Pulmonary artery endothelial cell (primary cell): ENCODE data around the gene SMCHD1. TPM values are rescaled to one million over a fixed set of nuclear protein-coding genes. Genes with fewer than 3 reads are reported as not detected.
"Not testable (repeated sequence)": the region's sequence is repeated elsewhere in the genome, so short reads cannot be mapped to it uniquely, and the experiment has no call there.

Experiments
- DNase-seq: peaks from one replicate; pipeline ENCODE4 v3.0.0-alpha.2; 2011; ENCODE audit warnings: low read depth, low spot score
- total RNA-seq: library from RNA; depleted of rRNA; stranded (reverse); fragments of >200 nt; gene quantifications from 2 replicates; pipeline ENCODE4 v1.2.3, GENCODE V29; 2014

SMCHD1 gene
- total RNA-seq, 1 donor from 2014 or later = 58.1 TPM

- no peak for DNase-seq
Measured at GRCh38 chr18:2716394-2717326, 61.1 kb downstream of the SMCHD1 start.

DNA sequence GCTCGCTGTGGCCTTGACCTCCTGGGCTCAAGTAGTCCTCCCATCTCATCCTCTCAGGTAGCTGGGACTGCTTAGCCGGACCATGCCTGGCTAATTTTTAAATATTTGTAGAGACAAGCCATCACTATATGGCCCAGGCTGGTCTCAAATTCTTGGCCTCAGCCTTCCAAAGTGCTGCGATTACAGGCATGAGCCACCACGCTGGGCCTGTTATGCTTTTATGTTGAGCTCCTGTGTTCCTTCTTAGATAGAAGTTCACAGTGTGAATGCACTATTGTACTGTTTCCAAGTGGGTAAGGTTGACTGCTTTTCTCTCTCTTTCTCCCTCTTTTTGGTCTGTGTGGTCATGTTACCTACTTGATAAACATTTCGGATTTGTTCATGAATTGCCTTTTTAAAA, 61.9 kb downstream of the SMCHD1 start:
- no peak for DNase-seq

GRCh38 chr18:2719040-2719439, 63.5 kb downstream of the SMCHD1 start:
- no peak for DNase-seq

DNA sequence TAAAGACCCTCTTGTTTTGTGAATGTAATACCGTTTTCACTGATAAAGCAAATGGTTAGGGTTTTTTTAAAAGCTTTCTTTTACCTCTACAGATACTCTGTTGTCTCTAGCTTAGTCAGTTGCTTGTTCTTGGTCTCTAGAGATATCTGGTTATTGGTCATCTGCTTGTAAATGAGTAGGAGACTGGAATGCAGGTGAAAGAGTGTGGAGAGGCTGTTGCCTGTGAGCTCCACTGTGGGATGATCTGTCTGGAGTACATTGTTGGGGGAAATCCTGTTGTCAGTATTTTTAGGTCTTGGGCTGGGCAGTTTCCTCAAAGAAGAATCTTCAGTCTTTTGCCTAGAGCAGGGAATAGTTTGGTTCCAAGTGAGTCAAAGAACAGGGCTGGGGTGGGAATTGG, 67.7 kb downstream of the SMCHD1 start:
- no peak for DNase-seq

DNA sequence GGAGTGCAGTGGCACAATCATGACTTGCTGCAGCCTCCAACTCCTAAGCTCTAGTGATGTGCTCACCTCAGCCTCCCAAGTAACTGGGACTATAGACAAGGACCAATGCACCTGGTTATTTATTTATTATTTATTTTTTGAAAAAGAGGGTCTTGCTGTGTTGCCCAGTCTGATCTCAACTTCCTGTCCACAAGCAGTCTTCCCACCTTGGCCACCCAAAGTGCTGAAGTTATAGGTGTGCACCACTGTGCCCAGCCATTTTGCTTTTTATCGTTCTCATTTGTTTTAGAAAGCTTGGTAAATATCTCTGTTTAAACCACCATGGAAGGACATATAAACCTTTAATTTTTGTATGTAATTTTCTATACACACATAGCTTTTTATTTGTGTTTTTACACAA, 74.2 kb downstream of the SMCHD1 start:
- DNase-seq = no peak

DNA sequence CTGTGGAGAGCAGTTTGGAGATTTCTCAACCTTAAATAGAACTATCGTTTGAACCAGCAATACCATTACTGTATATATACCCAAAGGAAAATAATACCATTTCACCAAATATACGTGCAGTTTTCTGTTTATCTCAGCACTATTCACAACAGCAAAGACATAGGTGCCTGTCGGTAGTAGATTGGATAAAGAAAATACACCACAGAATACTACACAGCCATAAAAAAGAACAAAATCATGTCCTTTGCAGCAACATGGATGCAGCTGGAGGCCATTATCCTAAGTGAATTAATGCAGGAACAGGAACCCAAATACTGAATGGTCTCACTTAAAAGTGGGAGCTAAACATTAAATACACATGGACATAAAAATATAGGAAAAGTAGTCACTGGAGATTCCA, 81.3 kb downstream of the SMCHD1 start:
- no peak for DNase-seq

GRCh38 chr18:2740082-2740481, 84.6 kb downstream of the SMCHD1 start:
- DNase-seq = not testable (repeated sequence)

- DNase-seq = no peak
Measured at GRCh38 chr18:2746274-2746673, 90.7 kb downstream of the SMCHD1 start.

DNA sequence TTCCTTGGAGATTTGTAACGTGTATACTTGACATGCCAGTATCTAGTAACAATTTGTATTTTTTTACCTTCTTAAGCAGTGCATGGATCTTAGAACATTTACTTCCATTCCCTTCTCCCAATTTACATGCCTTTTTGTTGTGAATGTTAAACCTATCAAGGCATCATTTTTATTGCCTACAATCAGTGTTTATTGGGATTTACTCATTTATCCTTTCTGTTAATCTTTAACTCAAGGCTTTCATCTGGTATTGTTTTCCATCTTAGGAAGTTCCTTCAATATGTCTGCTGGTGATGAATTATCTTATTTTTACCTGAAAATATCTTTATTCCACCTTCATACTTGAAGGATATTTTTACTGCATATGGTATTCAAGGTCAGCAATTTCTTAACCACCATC, 102.8 kb downstream of the SMCHD1 start:
- no peak for DNase-seq

DNA sequence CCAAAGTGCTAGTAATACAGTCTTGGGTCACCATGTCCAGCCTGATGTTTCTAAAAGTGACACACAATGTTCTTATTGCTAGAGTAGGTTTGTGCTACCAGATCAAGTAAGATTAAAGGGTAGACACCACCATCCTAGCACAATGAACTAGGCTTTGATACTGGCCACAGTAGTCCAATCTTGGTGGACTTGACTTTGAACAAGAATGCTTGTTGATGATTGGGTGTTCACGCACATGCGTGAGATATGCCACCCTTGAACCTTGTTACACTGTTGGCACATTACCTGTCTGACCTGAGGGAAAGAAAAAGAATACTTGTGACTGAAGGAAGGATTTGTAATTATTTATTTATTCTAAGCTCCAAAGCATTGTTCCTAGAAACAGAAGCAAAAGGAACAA, 119.1 kb downstream of the SMCHD1 start:
- DNase-seq = no peak

GRCh38 chr18:2776601-2777000, 121.1 kb downstream of the SMCHD1 start:
- peak; percentile 76 for DNase-seq

- no peak for DNase-seq
Measured at GRCh38 chr18:2777241-2777640, 121.7 kb downstream of the SMCHD1 start.

DNA sequence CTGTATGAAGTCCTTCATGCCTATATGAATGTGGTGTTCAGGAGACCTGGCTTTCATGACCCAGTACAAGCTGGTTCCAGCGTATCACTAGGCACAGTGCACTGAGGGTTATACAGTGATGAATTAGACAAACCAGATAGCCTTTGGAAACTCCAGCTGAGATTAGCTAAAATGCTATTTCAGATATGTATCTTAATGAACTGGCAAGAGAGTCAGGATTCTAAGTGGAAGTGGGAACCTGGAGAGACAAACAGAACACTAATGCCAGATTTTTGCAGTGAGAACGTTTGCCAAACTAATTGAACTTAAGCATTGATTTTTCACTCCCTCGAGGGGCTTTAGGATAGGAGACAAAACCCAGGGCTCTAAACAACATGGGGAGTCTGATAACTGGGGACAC, 125.2 kb downstream of the SMCHD1 start:
- DNase-seq = no peak

DNA sequence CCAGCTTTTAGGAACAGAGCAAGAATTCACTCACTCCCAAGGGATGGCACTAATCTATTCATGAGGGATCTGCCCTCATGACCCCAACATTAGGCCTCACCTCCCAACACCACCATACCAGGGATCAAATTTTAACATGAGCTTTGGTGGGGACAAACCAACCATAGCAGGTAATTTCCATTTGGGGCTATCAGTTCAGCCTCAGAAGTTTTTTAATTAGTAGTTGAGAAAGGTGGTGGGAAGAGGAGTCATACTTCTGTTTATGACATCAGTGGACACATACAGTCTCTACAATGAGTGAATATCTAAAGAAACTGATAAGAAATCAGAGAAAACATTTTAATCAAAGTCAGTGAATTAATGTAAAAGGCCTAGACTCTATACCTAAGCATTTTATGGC, 131.7 kb downstream of the SMCHD1 start:
- DNase-seq = no peak

DNA sequence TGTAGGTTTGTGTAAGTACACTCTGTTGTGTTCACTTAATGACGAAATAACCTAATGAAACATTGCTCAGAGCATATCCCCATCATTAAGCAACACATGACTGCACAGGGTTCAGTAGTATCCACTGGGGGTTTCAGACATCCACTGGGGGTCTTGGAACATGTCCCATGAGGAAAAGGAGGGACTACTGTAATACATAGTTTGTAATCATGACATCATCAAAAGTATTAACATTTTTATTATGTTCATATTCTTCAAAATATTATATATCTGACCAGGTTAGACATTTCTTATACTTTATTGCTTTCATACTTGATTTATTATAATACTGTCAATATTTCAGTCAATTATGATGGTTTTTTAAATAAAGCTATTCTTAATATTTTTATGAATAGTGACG, 136.9 kb downstream of the SMCHD1 start:
- DNase-seq = no peak

DNA sequence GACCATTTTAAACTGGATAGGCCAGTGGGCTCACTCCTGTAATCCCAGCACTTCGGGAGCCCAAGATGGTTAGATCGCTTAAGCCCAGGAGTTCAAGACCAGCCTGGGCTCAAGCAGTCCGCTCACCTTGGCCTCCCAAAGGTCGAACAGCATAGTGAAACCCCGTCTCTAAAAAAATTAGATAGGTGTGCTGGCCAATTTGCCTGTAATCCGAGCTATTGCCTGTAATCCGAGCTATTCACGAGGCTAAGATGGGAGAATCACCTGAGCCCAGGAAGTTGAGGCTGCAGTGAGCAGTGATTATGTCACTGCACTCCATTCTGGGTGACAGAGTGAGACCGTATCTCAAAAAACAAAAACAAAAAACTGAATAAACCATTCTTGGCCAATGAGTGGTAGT, 138.6 kb downstream of the SMCHD1 start:
- DNase-seq = no peak

DNA sequence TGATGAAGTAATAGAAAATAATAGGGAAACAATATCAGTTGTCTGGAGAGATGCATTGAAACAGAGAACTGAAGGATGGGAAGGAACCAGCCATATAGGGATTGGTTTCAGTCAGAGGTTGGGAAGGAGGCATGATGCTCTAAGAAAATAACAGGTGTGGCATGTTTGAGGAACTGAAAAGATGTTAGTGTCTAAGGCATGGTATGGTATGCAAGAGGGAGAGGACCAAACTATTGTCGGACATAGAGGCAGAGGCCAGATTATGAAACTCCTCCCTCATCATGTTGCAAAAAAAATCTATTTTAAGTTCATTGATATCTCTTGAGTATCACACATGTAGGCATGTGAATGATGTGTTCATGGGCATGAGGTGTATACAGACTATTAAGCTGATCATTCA, 142.4 kb downstream of the SMCHD1 start:
- DNase-seq = no peak

DNA sequence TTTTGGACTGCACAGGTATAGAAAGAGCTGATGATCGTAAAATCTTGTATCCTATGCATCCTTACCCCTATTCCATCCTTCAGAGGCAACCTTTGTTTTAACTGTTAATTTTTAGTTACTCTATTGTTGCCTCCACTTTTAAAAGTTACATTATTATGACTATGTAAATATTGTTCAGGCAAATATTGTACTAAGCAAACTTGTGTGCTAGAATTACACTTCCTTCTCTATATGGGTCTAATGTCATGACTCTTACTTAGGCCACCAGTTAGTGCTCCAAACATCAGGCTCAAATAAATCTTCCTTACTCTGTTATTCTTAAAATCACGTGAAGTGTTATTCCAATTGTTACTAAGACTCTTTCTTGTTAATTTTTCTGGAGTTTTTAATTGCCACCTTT, 143.8 kb downstream of the SMCHD1 start:
- DNase-seq = no peak

DNA sequence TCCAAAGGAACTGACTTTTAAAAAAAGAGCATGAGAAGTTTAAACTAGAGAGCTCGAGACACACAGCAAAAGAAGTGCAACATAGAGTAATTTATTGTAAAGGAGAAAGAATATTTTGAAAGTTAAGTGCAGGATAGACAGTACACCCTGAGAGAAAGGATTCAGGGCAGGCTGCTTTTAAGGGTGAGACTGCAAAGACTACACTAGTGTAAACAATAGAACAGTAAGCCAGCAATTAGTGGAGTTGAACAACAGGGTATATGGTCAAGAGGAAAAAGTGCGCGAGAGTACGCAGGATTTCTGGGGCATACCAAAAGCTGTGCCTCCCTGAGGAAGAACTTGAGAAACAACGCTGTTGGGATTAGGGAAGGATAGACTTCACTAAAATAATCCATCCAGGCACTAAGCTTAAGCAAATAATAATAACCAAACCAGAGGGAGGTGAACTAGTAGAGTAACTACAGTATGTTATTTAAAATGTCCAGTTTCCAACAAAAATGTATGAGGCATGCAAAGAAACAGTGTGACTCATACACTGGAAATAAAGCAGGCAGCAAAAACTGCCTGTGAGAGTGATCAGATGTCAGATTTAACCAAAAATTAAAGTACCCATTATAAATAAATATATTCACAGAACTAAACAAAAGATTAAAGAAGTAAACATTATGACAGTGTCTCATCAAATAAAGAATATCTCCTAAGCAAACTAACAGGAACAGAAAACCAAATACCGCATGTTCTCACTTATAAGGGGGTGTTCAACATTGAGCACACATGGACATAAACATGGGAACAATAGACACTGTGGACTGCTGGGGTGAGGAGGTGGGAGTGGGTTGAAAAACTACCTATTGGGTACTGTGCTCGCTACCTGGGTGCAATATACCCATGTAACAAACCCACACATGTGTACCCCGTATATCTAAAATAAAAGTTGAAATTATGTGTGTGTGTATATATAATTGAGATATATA, 150.7 kb downstream of the SMCHD1 start:
- no peak for DNase-seq

GRCh38 chr18:2808640-2809039, 153.1 kb downstream of the SMCHD1 start:
- not testable (repeated sequence) for DNase-seq

DNA sequence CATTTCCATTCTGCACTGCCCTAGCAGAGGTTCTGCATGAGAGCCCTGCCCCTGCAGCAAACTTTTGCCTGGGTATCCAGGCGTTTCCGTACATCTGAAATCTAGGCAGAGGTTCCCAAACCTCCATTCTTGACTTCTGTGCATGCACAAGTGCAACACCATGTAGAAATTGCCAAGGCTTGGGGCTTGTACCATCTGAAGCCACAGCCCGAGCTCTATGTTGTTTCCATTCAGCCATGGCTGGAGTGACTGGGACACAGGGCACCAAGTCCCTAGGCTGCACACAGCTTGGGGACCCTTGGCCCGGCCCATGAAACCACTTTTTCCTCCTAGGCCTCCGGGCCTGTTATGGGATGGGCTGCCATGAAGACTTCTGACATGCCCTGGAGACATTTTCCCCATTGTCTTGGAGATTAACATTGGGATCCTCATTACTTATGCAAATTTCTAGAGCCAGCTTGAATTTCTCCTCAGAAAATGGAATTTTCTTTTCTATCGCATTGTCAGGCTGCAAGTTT, 154.2 kb downstream of the SMCHD1 start:
- DNase-seq = not testable (repeated sequence)

DNA sequence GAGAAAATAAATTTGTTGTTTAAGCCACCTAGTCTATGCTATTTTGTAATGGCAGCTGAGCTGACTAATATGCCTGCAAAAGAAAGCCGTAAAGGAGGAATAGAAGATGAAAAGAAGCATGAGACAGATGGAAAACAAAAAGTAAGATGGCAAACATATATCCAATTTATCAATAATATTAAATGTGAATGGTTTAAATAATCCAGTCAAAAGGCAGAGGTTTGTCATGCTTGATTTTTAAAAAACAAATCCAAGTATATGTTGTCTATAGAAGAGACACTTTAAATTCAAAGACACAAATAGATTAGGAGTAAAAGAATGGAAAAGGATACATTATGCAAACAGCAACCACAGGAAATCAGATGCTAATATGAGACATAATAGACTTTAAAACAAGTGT, 155.9 kb downstream of the SMCHD1 start:
- DNase-seq = no peak
